Omental fat pad (tissue), 4 donors: ENCODE results near the gene VPS18. TPM values are rescaled to one million over a fixed set of nuclear protein-coding genes. Genes with fewer than 3 reads are reported as not detected.

ENCODE experiments used
- ATAC-seq: fragments of 150-250 bp; one replicate; pipeline ENCODE4 v1.9.1; 2016; ENCODE audit warnings: mild to moderate bottlenecking, moderate library complexity; ENCODE audit not compliant: low FRiP score
- DNase-seq: peaks from one replicate; pipeline ENCODE4 v3.0.0-alpha.2; 2019; ENCODE audit warnings: low spot score
- CTCF ChIP-seq, 3 donors: fragments of 450-650 bp; IDR thresholded peaks; one replicate each; pipeline ENCODE4 v1.5.1; 2016 to 2017; ENCODE audit warnings: antibody characterized with exemption in 3 of 3, mild to moderate bottlenecking in 3 of 3, moderate library complexity in 2 of 3
- total RNA-seq, 4 donors: library from RNA; depleted of rRNA; stranded (reverse); fragments of >200 nt; gene quantifications; one replicate each; pipeline ENCODE4 v1.1.0, GENCODE V29; 2016

Gene VPS18
- total RNA-seq, 4 donors from 2014 or later: 25.2 to 32.9 (median 28.9) TPM

GRCh38 chr15:40932156-40932555 is 37.9 kb downstream of the VPS18 start:
- no peak for ATAC-seq
- no peak for TF ChIP-seq CTCF (IDR thresholded peaks at IDR 0.05)

GRCh38 chr15:40932649-40933516 is 38.6 kb downstream of the VPS18 start:
- DNase-seq: no peak
- ATAC-seq: no peak
- TF ChIP-seq CTCF (IDR thresholded peaks at IDR 0.05): no peak

More at GRCh38 chr15:40932156-40932555, 37.9 kb downstream of the VPS18 start:
- DNase-seq: no peak

- no peak for ATAC-seq
- no peak for DNase-seq
- TF ChIP-seq CTCF (IDR thresholded peaks at IDR 0.05): no peak
Measured at GRCh38 chr15:40933517-40933902, 39.3 kb downstream of the VPS18 start.

GRCh38 chr15:40934457-40934856 is 40.2 kb downstream of the VPS18 start:
- ATAC-seq: no peak
- TF ChIP-seq CTCF (IDR thresholded peaks at IDR 0.05): no peak
- DNase-seq: no peak

GRCh38 chr15:40936234-40936708 is 42.0 kb downstream of the VPS18 start:
- DNase-seq: no peak
- TF ChIP-seq CTCF (IDR thresholded peaks at IDR 0.05): no peak
- no peak for ATAC-seq

GRCh38 chr15:40936709-40937666 is 42.7 kb downstream of the VPS18 start:
- no peak for DNase-seq
- TF ChIP-seq CTCF (IDR thresholded peaks at IDR 0.05): no peak
- ATAC-seq: no peak
